Common myeloid progenitor, CD34-positive (primary cell): ENCODE results near the gene PRSS22. TPM values are rescaled to one million over a fixed set of nuclear protein-coding genes. Genes with fewer than 3 reads are reported as not detected.
"Not testable (repeated sequence)": the region's sequence is repeated elsewhere in the genome, so short reads cannot be mapped to it uniquely, and the experiment has no call there.

Experiments used
- CTCF ChIA-PET: fragments of 350-600 bp; sonication (Branson Sonifier 250); formaldehyde crosslinking; loops from one replicate; lab custom pipeline; 2021; ENCODE audit warnings: antibody characterized with exemption; lab: Charles Lee
- POLR2A ChIA-PET: fragments of 350-600 bp; sonication (Branson Sonifier 250); formaldehyde crosslinking; loops from one replicate; lab custom pipeline; 2021; ENCODE audit warnings: antibody characterized with exemption; lab: Charles Lee
- DNase-seq, 3 donors: peaks; one replicate each; pipeline versions ENCODE4 v3.0.0 to v3.0.0-alpha.2; 2013
- H3K27ac ChIP-seq, 2 experiments: 1 replicate in 1 of 2; 2 replicates in 1 of 2; pipeline ENCODE4 v1.7.0; 2013; ENCODE audit warnings: inconsistent platforms in 2 of 2, low read length in 2 of 2, mild to moderate bottlenecking in 2 of 2, low read depth in 1 of 2, moderate library complexity in 1 of 2; ENCODE audit not compliant: severe bottlenecking in 2 of 2, insufficient read depth in 1 of 2, poor library complexity in 1 of 2
- H3K27me3 ChIP-seq, 5 experiments: replicated peaks in 2 of 5; 1 replicate in 3 of 5; 2 replicates in 2 of 5; pipeline versions ENCODE4 v1.6.1 to v1.7.0; 2013; ENCODE audit warnings: low read length in 4 of 5, mild to moderate bottlenecking in 2 of 5, moderate library complexity in 2 of 5, inconsistent platforms in 1 of 5; ENCODE audit not compliant: insufficient read depth in 5 of 5, control insufficient read depth in 4 of 5
- H3K36me3 ChIP-seq, 4 experiments: 1 replicate in 2 of 4; 2 replicates in 2 of 4; pipeline versions ENCODE4 v1.6.1 to v1.7.0; 2013; ENCODE audit warnings: low read length in 3 of 4, control low read depth in 1 of 4, mild to moderate bottlenecking in 1 of 4; ENCODE audit not compliant: control insufficient read depth in 4 of 4, insufficient read depth in 4 of 4
- H3K4me1 ChIP-seq, 4 experiments: 1 replicate in 3 of 4; 2 replicates in 1 of 4; pipeline versions ENCODE4 v1.6.1 to v1.7.1; 2013; ENCODE audit warnings: low read length in 3 of 4, mild to moderate bottlenecking in 3 of 4, control low read depth in 1 of 4, inconsistent platforms in 1 of 4, moderate library complexity in 1 of 4; ENCODE audit not compliant: control insufficient read depth in 4 of 4, insufficient read depth in 4 of 4; ENCODE audit errors: control extremely low read depth in 1 of 4
- H3K4me3 ChIP-seq, 7 experiments: 1 replicate in 4 of 7; 2 replicates in 3 of 7; pipeline versions ENCODE4 v1.5.1 to v1.7.0; 2013; ENCODE audit warnings: mild to moderate bottlenecking in 7 of 7, low read length in 6 of 7, moderate library complexity in 6 of 7, inconsistent platforms in 2 of 7, low read depth in 2 of 7, control low read depth in 1 of 7; ENCODE audit not compliant: insufficient read depth in 4 of 7, control insufficient read depth in 1 of 7; ENCODE audit errors: extremely low read depth in 1 of 7
- H3K9me3 ChIP-seq, 5 experiments: 1 replicate in 4 of 5; 2 replicates in 1 of 5; pipeline versions ENCODE4 v1.6.1 to v1.7.1; 2013; ENCODE audit warnings: low read length in 4 of 5, mild to moderate bottlenecking in 2 of 5, inconsistent platforms in 1 of 5, low read depth in 1 of 5, moderate library complexity in 1 of 5; ENCODE audit not compliant: control insufficient read depth in 4 of 5, insufficient read depth in 2 of 5; ENCODE audit errors: control extremely low read depth in 1 of 5
- WGBS: methylation state at CpG from one replicate; pipeline ENCODE4 v1.1.5; 2013; ENCODE audit not compliant: insufficient coverage; 5-methylcytosine and 5-hydroxymethylcytosine counted together
- polyA plus RNA-seq: library from polyadenylated mRNA; unstranded; fragments of 120-200 nt; gene quantifications from one replicate; pipeline ENCODE4 v1.2.1, GENCODE V29; 2013

The PRSS22 gene, protein sequence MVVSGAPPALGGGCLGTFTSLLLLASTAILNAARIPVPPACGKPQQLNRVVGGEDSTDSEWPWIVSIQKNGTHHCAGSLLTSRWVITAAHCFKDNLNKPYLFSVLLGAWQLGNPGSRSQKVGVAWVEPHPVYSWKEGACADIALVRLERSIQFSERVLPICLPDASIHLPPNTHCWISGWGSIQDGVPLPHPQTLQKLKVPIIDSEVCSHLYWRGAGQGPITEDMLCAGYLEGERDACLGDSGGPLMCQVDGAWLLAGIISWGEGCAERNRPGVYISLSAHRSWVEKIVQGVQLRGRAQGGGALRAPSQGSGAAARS
- polyA plus RNA-seq: not detected

- DNase-seq: no peak
- H3K4me3 ChIP-seq: peak within 1 kb of the TSS in 3 of 7 experiments; percentile 40 to 60 (median 58)
- H3K9me3 ChIP-seq: peaks cover 0 to 12% (median 5%) of the 10 kb centered on the region in 5 experiments
- H3K4me1 ChIP-seq: peaks cover 0 to 17% (median 12%) of the 10 kb centered on the region in 4 experiments
- ChIA-PET CTCF (interaction anchor here (1.1 to 1.3 kb wide), 3 partner anchors 19 to 62 kb away, joined by 3 to 4 read pairs (median 3); no protein-coding TSS in a partner anchor), POLR2A (no interaction called here)
- H3K36me3 ChIP-seq: no peaks in the 10 kb centered on the region
- peaks cover 0 to 53% (median 9%) of the 10 kb centered on the region in 5 experiments for H3K27me3 ChIP-seq
- 5% methylated on average over 41 of the region's 42 CpGs for WGBS
- H3K27ac ChIP-seq: no peak within 1 kb of the TSS
Measured at GRCh38 chr16:2857451-2858244, at the start of gene PRSS22. Gene PRSS22 (minus strand): TSS chr16:2858170. CDS start chr16:2858104, 66 bp downstream.

DNA sequence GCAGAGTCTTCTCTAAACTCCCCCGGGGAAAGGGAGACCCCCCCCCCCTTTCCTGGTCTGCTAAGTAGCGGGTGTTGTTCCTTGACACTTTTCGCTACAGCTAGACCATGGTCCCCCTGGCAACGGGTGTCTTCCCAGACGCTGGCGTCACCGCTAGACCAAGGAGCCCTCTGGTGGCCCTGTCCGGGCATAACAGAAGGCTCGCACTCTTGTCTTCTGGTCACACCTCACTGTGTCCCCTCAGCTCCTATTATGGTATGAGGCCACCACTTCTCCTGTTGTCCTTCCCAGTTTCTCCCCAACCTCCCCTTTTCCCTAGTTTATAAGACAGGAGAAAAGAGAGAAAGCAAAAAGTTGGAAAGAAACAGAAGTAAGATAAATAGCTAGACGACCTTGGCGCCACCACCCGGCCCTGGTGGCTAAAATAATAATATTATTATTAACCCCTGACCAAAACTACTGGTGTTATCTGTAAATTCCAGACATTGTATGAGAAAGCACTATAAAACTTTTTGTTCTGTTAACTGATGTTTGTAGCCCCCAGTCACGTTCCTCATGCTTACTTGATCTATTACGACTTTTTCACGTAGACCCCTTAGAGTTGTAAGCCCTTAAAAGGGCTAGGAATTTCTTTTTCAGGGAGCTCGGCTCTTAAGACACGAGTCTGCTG is 49.2 kb upstream of the PRSS22 start:
- H3K36me3 ChIP-seq, H3K4me3 ChIP-seq: not testable (repeated sequence)
- DNase-seq: peak; percentile 49 to 74 (median 67)

DNA sequence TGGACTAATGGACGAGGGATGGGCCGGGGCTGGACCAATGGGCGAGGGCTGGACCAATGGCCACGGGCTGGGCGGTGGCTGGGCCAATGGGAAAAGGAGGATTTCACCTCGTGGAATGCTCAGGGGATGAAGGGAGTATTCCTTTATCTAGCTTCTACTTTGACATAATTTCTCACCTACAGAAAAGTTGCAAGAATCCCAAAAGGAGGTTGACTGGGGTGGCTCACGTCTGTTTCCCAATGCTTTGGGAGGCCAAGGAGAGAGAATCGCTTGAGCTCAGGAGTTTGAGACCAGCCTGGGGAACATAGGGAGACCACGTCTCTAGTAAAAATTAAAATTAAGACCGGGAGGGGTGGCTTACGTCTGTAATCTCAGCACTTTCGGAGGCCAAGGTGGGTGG is 48.0 kb upstream of the PRSS22 start:
- H3K27me3 ChIP-seq: no peaks in the 10 kb centered on the region
- H3K4me3 ChIP-seq: peak overlapping the region in 3 of 7 experiments; percentile 36 to 70 (median 45)
- H3K9me3 ChIP-seq: no peaks in the 10 kb centered on the region
- WGBS: 62% methylated on average over 5 of the region's 12 CpGs
- H3K36me3 ChIP-seq: no peaks in the 10 kb centered on the region
- ChIA-PET POLR2A (interaction anchor here (1.0 kb wide), 1 partner anchor 38 kb away, joined by 3 read pairs; no protein-coding TSS in a partner anchor), CTCF (interaction anchor here (0.9 to 1.2 kb wide), 3 partner anchors 10 to 152 kb away, joined by 3 read pairs; no protein-coding TSS in a partner anchor)
- no peak overlapping the region for H3K27ac ChIP-seq
- no peak for DNase-seq
- H3K4me1 ChIP-seq: peaks cover 3 to 20% (median 17%) of the 10 kb centered on the region in 4 experiments

More for the DNA sequence above, 49.2 kb upstream of the PRSS22 start:
- 28% methylated on average over 10 of the region's 17 CpGs for WGBS
- peaks cover 3 to 25% (median 22%) of the 10 kb centered on the region in 4 experiments for H3K4me1 ChIP-seq
- H3K27me3 ChIP-seq, H3K27ac ChIP-seq, H3K9me3 ChIP-seq, POLR2A ChIA-PET: not testable (repeated sequence)
- CTCF ChIA-PET: interaction anchor here (0.9 to 1.5 kb wide), 6 partner anchors 13 to 77 kb away, joined by 3 read pairs; partner anchors contain the start of gene ZG16B

DNA sequence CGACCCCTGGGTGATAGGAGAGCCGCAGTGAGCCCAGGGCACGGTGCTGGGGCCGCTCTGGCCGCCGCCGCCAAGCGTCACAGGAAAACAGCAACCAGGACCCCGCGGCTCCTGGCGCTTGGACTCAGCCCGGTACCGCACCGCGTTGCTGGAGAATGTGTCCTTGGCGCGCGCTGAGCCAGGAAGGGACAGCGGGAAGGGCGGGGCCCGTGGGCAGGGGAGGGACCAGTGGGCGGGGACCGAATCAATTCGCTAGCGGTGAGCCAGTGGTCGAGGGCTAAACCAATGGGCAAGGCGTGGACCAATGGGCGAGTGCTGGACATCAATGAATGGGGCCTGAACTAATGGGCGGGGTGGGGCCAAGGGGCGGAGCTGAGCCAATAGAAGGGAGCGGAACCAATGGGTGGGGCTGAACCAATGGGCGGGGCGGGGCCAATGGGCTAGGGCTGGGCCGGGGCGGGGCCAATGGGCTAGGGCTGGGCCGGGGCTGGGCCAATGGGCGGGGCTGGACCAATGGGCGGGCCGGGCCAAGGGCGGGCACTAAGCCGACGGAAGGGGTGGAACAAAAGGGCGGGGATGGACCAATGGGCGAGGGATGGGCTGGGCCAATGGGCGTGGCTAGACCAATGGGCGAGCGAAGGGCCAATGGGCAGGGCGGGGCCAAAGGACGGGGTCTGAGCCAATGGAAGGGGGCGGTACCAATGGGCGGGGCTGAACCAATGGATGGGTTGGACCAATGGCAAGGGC is 47.4 kb upstream of the PRSS22 start:
- Histone ChIP-seq H3K4me3 (peak overlapping the region; percentile 74 to 96 (median 92)), H3K27ac (peak overlapping the region in 1 of 2 experiments; percentile 76), H3K9me3 (no peaks in the 10 kb centered on the region), H3K36me3 (peaks cover 0 to 2% (median 0%) of the 10 kb centered on the region in 4 experiments), H3K27me3 (no peaks in the 10 kb centered on the region), H3K4me1 (peaks cover 3 to 20% (median 16%) of the 10 kb centered on the region in 4 experiments)
- ChIA-PET POLR2A (interaction anchor here (1.0 kb wide), 1 partner anchor 37 kb away, joined by 3 read pairs; no protein-coding TSS in a partner anchor), CTCF (interaction anchor here (0.9 to 1.2 kb wide), 3 partner anchors 10 to 151 kb away, joined by 3 read pairs; no protein-coding TSS in a partner anchor)
- under 1% methylated on average over 46 of the region's 51 CpGs for WGBS
- peak; percentile 96 to 98 (median 97) for DNase-seq

DNA sequence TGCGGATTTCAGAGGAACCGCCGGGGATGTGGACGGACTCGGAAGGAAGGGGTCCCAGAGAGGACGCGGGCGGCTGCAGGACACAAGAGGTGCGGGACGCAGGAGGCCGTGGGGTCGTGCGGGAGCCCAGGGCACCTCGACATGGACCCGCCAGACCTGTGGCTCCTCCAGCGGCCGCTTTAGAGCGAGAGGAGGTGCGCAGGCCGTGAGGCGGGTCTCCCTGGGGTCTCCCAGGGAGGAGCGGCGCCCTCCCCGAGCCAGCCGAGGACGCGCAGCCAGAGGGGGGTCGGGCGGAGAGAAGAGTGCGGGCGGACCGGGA is 46.9 kb upstream of the PRSS22 start:
- POLR2A ChIA-PET: interaction anchor here (1.0 kb wide), 1 partner anchor 37 kb away, joined by 3 read pairs; no protein-coding TSS in a partner anchor
- Histone ChIP-seq H3K36me3 (peaks cover 0 to 2% (median 0%) of the 10 kb centered on the region in 4 experiments), H3K9me3 (no peaks in the 10 kb centered on the region), H3K27ac (peak overlapping the region in 1 of 2 experiments; percentile 76), H3K27me3 (no peaks in the 10 kb centered on the region), H3K4me3 (peak overlapping the region; percentile 74 to 96 (median 92)), H3K4me1 (peaks cover 3 to 20% (median 16%) of the 10 kb centered on the region in 4 experiments)
- WGBS: 0% methylated on average over 32 of the region's 32 CpGs
- peak in 1 of 3 donors; percentile 18 for DNase-seq
- CTCF ChIA-PET: no interaction called here
